Gastroesophageal sphincter (tissue), 3 donors: ENCODE measurements around the gene OSCP1.

Source experiments
- CTCF ChIP-seq, 4 experiments: fragments of 200-600 bp in 2 of 4; fragments of 450-650 bp in 2 of 4; sonication (generic) in 1 of 4; IDR thresholded peaks; one replicate each; pipeline ENCODE4 v1.5.1; 2017 to 2019; ENCODE audit warnings: antibody characterized with exemption in 4 of 4, mild to moderate bottlenecking in 2 of 4, moderate library complexity in 2 of 4
- POLR2A ChIP-seq, 2 donors: fragments of 450-650 bp; IDR thresholded peaks; one replicate each; pipeline ENCODE4 v1.6.1; 2017; ENCODE audit warnings: antibody characterized with exemption in 2 of 2, mild to moderate bottlenecking in 2 of 2, moderate library complexity in 1 of 2

GRCh38 chr1:36494971-36495370 lies 44.7 kb upstream of the OSCP1 start:
- no peak for TF ChIP-seq CTCF (IDR thresholded peaks at IDR 0.05)
- no peak for TF ChIP-seq POLR2A (IDR thresholded peaks at IDR 0.05)
